GM23338 (cell line): ENCODE measurements around the gene ATP6V0A4. TPM values are rescaled to one million over a fixed set of nuclear protein-coding genes. Genes with fewer than 3 reads are reported as not detected.

Experiments
- ATAC-seq: fragments of 200-7000 bp; cut with Tn5 transposase; 3 replicates; pipeline ENCODE4 v1.9.1; 2020
- DNase-seq: peaks from one replicate; pipeline ENCODE4 v3.0.0-alpha.2; 2015; ENCODE audit warnings: low spot score
- H2AFZ ChIP-seq: fragments of 200-600 bp; sonication (generic); 2 replicates; pipeline ENCODE4 v1.8.0; 2016; ENCODE audit warnings: antibody characterized with exemption, mild to moderate bottlenecking, moderate library complexity
- H3F3A ChIP-seq: fragments of 200-600 bp; sonication (generic); replicated peaks from 2 replicates; pipeline ENCODE4 v1.8.0; 2017; ENCODE audit warnings: antibody characterized with exemption, mixed run types, low read depth
- H3K27ac ChIP-seq: fragments of 200-600 bp; sonication (generic); 2 replicates; pipeline ENCODE4 v1.6.1; 2016; ENCODE audit warnings: low read depth
- H3K27me3 ChIP-seq: fragments of 200-600 bp; sonication (generic); 2 replicates; pipeline ENCODE4 v1.8.0; 2016; ENCODE audit warnings: mild to moderate bottlenecking, mixed run types, moderate library complexity; ENCODE audit not compliant: insufficient read depth
- H3K36me3 ChIP-seq: fragments of 200-600 bp; sonication (generic); 2 replicates; pipeline ENCODE4 v1.8.0; 2016; ENCODE audit warnings: mild to moderate bottlenecking; ENCODE audit not compliant: insufficient read depth
- H3K4me1 ChIP-seq: fragments of 200-600 bp; sonication (generic); 2 replicates; pipeline ENCODE4 v1.8.0; 2016; ENCODE audit warnings: mild to moderate bottlenecking, moderate library complexity; ENCODE audit not compliant: insufficient read depth
- H3K4me2 ChIP-seq: fragments of 200-600 bp; sonication (generic); 2 replicates; pipeline ENCODE4 v1.7.1; 2017; ENCODE audit warnings: mixed run types
- H3K4me3 ChIP-seq: fragments of 200-600 bp; sonication (generic); 2 replicates; pipeline ENCODE4 v1.6.1; 2016; ENCODE audit warnings: mixed run types
- H3K79me2 ChIP-seq: fragments of 200-600 bp; sonication (generic); replicated peaks from 2 replicates; pipeline ENCODE4 v1.8.0; 2017; ENCODE audit warnings: mild to moderate bottlenecking; ENCODE audit not compliant: insufficient read depth
- H3K9me2 ChIP-seq: fragments of 200-600 bp; sonication (generic); 2 replicates; pipeline ENCODE4 v1.8.0; 2017; ENCODE audit not compliant: insufficient read depth
- H4K20me1 ChIP-seq: fragments of 200-600 bp; sonication (generic); replicated peaks from 2 replicates; pipeline ENCODE4 v1.8.0; 2017; ENCODE audit warnings: mild to moderate bottlenecking; ENCODE audit not compliant: insufficient read depth
- H3K27ac Mint-ChIP-seq: 2 replicates; pipeline ENCODE4 v1.8.0; 2020; ENCODE audit warnings: inconsistent platforms, mild to moderate bottlenecking, moderate library complexity, mixed read lengths
- H3K27me3 Mint-ChIP-seq: 3 replicates; pipeline ENCODE4 v1.8.0; 2022; ENCODE audit warnings: low read depth, mild to moderate bottlenecking, moderate library complexity, mixed read lengths, inconsistent platforms; ENCODE audit not compliant: insufficient read depth, poor library complexity
- H3K36me3 Mint-ChIP-seq: 3 replicates; pipeline ENCODE4 v1.8.0; 2021; ENCODE audit warnings: low read depth, mild to moderate bottlenecking, inconsistent platforms, moderate library complexity, mixed read lengths
- H3K4me1 Mint-ChIP-seq: 3 replicates; pipeline ENCODE4 v1.8.0; 2020; ENCODE audit warnings: mild to moderate bottlenecking, inconsistent platforms, mixed read lengths
- H3K4me3 Mint-ChIP-seq: 3 replicates; pipeline ENCODE4 v1.8.0; 2021; ENCODE audit warnings: moderate library complexity, mild to moderate bottlenecking, inconsistent platforms, mixed read lengths
- H3K9me3 Mint-ChIP-seq: 3 replicates; pipeline ENCODE4 v1.8.0; 2020; ENCODE audit warnings: moderate library complexity, mild to moderate bottlenecking, inconsistent platforms, mixed read lengths
- CREB1 ChIP-seq: fragments of 250-450 bp; sonication (Bioruptor Pico); IDR thresholded peaks from 2 replicates; pipeline ENCODE4 v1.5.0; 2020; ENCODE audit warnings: low read depth, mild to moderate bottlenecking, moderate library complexity
- CTCF ChIP-seq, 2 experiments: fragments of 200-600 bp in 1 of 2; sonication (generic) in 1 of 2; conservative IDR thresholded peaks; 2 replicates each; pipeline versions ENCODE4 v1.5.1 to v1.6.1; 2016 to 2017; ENCODE audit warnings: antibody characterized with exemption in 2 of 2, low read depth in 2 of 2, mild to moderate bottlenecking in 2 of 2, moderate library complexity in 1 of 2
- ETS1 ChIP-seq: IDR thresholded peaks from 2 replicates; pipeline ENCODE4 v1.6.1; 2016; ENCODE audit warnings: antibody characterized with exemption
- EZH2 ChIP-seq: fragments of 200-600 bp; sonication (generic); IDR thresholded peaks from one replicate; pipeline ENCODE4 v1.8.0; 2017; ENCODE audit warnings: antibody characterized with exemption, mild to moderate bottlenecking, low read depth; ENCODE audit not compliant: unreplicated experiment
- EZH2phosphoT487 ChIP-seq: fragments of 200-600 bp; sonication (generic); IDR thresholded peaks from one replicate; pipeline ENCODE4 v1.8.1; 2018; ENCODE audit warnings: antibody characterized with exemption; ENCODE audit not compliant: unreplicated experiment
- JUNB ChIP-seq: IDR thresholded peaks from one replicate; pipeline ENCODE4 v1.6.1; 2016; ENCODE audit warnings: antibody characterized with exemption; ENCODE audit not compliant: unreplicated experiment
- NANOG ChIP-seq: IDR thresholded peaks from 2 replicates; pipeline ENCODE4 v1.6.1; 2016; ENCODE audit warnings: antibody characterized with exemption, borderline replicate concordance
- POLR2AphosphoS5 ChIP-seq: IDR thresholded peaks from 2 replicates; pipeline ENCODE4 v1.6.1; 2016; ENCODE audit warnings: antibody characterized with exemption, low read depth
- STAT1 ChIP-seq: IDR thresholded peaks from one replicate; pipeline ENCODE4 v1.6.1; 2016; ENCODE audit warnings: antibody characterized with exemption; ENCODE audit not compliant: unreplicated experiment
- ZNF114 ChIP-seq: fragments of 250-450 bp; sonication (Bioruptor Pico); IDR thresholded peaks from 2 replicates; pipeline ENCODE4 v1.5.0; 2020; ENCODE audit warnings: mild to moderate bottlenecking, moderate library complexity
- ZNF331 ChIP-seq: fragments of 250-450 bp; sonication (Bioruptor Pico); IDR thresholded peaks from 2 replicates; pipeline ENCODE4 v1.5.0; 2020; ENCODE audit warnings: low read depth, mild to moderate bottlenecking, moderate library complexity
- ZNF462 ChIP-seq: fragments of 250-450 bp; sonication (Bioruptor Pico); IDR thresholded peaks from 2 replicates; pipeline ENCODE4 v1.5.0; 2020; ENCODE audit warnings: mild to moderate bottlenecking, moderate library complexity
- polyA plus RNA-seq: library from polyadenylated mRNA; unstranded; fragments of >200 nt; fragmentation: Nextera tagmentation; extraction: Ambion mirVana; gene quantifications from 2 replicates; pipeline ENCODE4 v1.2.1, GENCODE V29; 2016
- total RNA-seq: library from RNA; depleted of rRNA; stranded (reverse); fragments of >200 nt; shearing (Covaris generic); gene quantifications from 2 replicates; pipeline ENCODE4 v1.2.3, GENCODE V29; 2014

The ATP6V0A4 gene
- total and polyA plus RNA-seq, 2 experiments from 2014 or later, result 0.10 to 1.3 TPM

- no peak overlapping the region for H3K27ac ChIP-seq
- no peak overlapping the region for H3K4me3 ChIP-seq
- H3K4me2 ChIP-seq, result no peak overlapping the region
- Mint-ChIP-seq H3K4me1 (peaks cover 10% of the 10 kb centered on the region; the same call in 2 of the 3 replicates), H3K9me3 (no peaks in the 10 kb centered on the region), H3K27ac (peak overlapping the region; percentile 40; the same call in 1 of the 2 replicates), H3K36me3 (peaks cover 21% of the 10 kb centered on the region), H3K27me3 (peaks cover 2% of the 10 kb centered on the region), H3K4me3 (no peak overlapping the region)
- peaks cover 6% of the 10 kb centered on the region; the same call in 1 of the 2 replicates for H3K4me1 ChIP-seq
- H3K9me2 ChIP-seq, result no peaks in the 10 kb centered on the region
- H3K79me2 ChIP-seq, result no peaks in the 10 kb centered on the region
- ATAC-seq (peak; percentile 72), DNase-seq (peak; percentile 54)
- no peaks in the 10 kb centered on the region for H3K36me3 ChIP-seq
- no peaks in the 10 kb centered on the region for H4K20me1 ChIP-seq
- no peak overlapping the region for H2AFZ ChIP-seq
- no peaks in the 10 kb centered on the region for H3K27me3 ChIP-seq
- no peaks in the 10 kb centered on the region for H3F3A ChIP-seq
- TF ChIP-seq ZNF114 (CRISPR knock-in tag) (no peak), POLR2AphosphoS5 (no peak), NANOG (no peak), CREB1 (CRISPR knock-in tag) (no peak)
These were observed 45.9 kb upstream of the ATP6V0A4 start for GRCh38 chr7:138843632-138844580.

- H3K27me3 ChIP-seq, result no peaks in the 10 kb centered on the region
- H3K4me2 ChIP-seq, result no peak overlapping the region
- no peaks in the 10 kb centered on the region for H3K9me3 Mint-ChIP-seq
- H3K79me2 ChIP-seq, result no peaks in the 10 kb centered on the region
- no peak overlapping the region for H2AFZ ChIP-seq
- H3K27ac Mint-ChIP-seq, result peak overlapping the region; percentile 89
- no peaks in the 10 kb centered on the region for H3K36me3 ChIP-seq
- DNase-seq (peak; percentile 54), ATAC-seq (peak; percentile 80)
- H3K9me2 ChIP-seq, result no peaks in the 10 kb centered on the region
- H3K36me3 Mint-ChIP-seq, result peaks cover 31% of the 10 kb centered on the region
- no peaks in the 10 kb centered on the region; the same call in 2 of the 3 replicates for H3K4me1 Mint-ChIP-seq
- no peaks in the 10 kb centered on the region for H3F3A ChIP-seq
- no peak overlapping the region for H3K4me3 ChIP-seq
- peaks cover 2% of the 10 kb centered on the region for H3K27me3 Mint-ChIP-seq
- no peak overlapping the region for H3K27ac ChIP-seq
- no peak overlapping the region for H3K4me3 Mint-ChIP-seq
- no peaks in the 10 kb centered on the region for H4K20me1 ChIP-seq
- H3K4me1 ChIP-seq, result no peaks in the 10 kb centered on the region
- TF ChIP-seq POLR2AphosphoS5 (no peak), CTCF (conservative IDR thresholded peaks at IDR 0.05; ENCODE audit: low read depth in 2 of 2) (no peak), JUNB (no peak), ETS1 (no peak), ZNF331 (CRISPR knock-in tag) (no peak), NANOG (no peak), ZNF462 (CRISPR knock-in tag) (no peak), STAT1 (no peak), EZH2phosphoT487 (no peak), EZH2 (no peak)
These were observed 44.1 kb upstream of the ATP6V0A4 start for GRCh38 chr7:138842111-138842510.
